Measurements from ENCODE around the gene PSD. TPM values are rescaled to one million over a fixed set of nuclear protein-coding genes. Genes with fewer than 3 reads are reported as not detected.

The PSD gene
- total and polyA plus RNA-seq, 9 of the 15 experiments (the other 6 are each of a cell fraction or from before 2014, with no cell fraction given): 0.11 to 1.7 (median 0.54) TPM; not detected in 2

DNA sequence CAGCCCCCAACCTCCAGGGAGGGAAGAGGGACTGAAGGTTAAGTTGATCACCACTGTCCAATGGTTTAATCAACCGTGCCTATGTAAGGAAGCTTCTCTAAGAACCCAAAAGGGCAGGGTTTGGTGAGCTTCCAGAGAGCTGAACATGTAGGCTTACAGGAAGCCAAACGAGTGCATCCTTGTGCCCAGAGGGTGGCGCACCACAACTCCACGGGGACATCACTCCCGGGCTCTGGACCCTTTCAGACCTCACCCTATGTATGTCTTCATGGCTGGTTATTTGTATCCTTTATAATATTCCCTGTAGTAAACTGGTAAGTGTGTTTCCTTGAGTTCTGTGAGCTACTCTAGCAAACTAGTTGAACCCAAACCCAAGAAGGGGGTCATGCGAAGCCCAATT, 34.5 kb downstream of the PSD start:
- no peak overlapping the region for H3K9ac ChIP-seq (ENCODE audit: insufficient read depth in 1 of 2, low read depth in 2 of 2, low read length in 2 of 2)
- no peaks in the 10 kb centered on the region for H3K9me3 ChIP-seq (replicated peaks; ENCODE audit: control insufficient read depth, insufficient read depth, low read depth, low read length)
- no peaks in the 10 kb centered on the region for H3K9me1 ChIP-seq (ENCODE audit: control insufficient read depth, insufficient read depth, low read length)
- FAIRE-seq (peak; percentile 62), ATAC-seq (peak; percentile 95), DNase-seq (ENCODE audit: extremely low read depth in 1 of 4, low spot score in 3 of 4) (peak; percentile 22 to 51 (median 36))
- ChIA-PET POLR2A (interaction anchor here (0.6 to 1.3 kb wide), 3 partner anchors 9 to 1217 kb away, joined by 3 to 6 read pairs (median 5); no protein-coding TSS in a partner anchor), CTCF (ENCODE audit: low intra/inter-chr PET ratio) (no interaction called here)
- no peaks in the 10 kb centered on the region for H3K79me2 ChIP-seq (ENCODE audit: control insufficient read depth, insufficient read depth, low read length)
- TF ChIP-seq SP2 (IDR thresholded peaks at IDR 0.05; ENCODE audit: extremely low read depth, low read depth, low read length, poor library complexity, severe bottlenecking) (no peak), RAD21 (CRISPR knock-in tag; conservative IDR thresholded peaks at IDR 0.05 in 1 of 2, IDR thresholded peaks at IDR 0.05 in 1 of 2) (peak in 1 of 2 experiments; percentile 48; a peak in 2 of 4 replicates), ZC3H11A (IDR thresholded peaks at IDR 0.05; ENCODE audit: low read depth, low read length) (no peak)
- TF ChIP-seq, protein P1, sequence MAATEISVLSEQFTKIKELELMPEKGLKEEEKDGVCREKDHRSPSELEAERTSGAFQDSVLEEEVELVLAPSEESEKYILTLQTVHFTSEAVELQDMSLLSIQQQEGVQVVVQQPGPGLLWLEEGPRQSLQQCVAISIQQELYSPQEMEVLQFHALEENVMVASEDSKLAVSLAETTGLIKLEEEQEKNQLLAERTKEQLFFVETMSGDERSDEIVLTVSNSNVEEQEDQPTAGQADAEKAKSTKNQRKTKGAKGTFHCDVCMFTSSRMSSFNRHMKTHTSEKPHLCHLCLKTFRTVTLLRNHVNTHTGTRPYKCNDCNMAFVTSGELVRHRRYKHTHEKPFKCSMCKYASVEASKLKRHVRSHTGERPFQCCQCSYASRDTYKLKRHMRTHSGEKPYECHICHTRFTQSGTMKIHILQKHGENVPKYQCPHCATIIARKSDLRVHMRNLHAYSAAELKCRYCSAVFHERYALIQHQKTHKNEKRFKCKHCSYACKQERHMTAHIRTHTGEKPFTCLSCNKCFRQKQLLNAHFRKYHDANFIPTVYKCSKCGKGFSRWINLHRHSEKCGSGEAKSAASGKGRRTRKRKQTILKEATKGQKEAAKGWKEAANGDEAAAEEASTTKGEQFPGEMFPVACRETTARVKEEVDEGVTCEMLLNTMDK (IDR thresholded peaks at IDR 0.05; ENCODE audit: borderline replicate concordance, insufficient read depth, low read depth, low read length, poor library complexity, severe bottlenecking): peak; percentile 79
- TF ChIP-seq, protein P2, sequence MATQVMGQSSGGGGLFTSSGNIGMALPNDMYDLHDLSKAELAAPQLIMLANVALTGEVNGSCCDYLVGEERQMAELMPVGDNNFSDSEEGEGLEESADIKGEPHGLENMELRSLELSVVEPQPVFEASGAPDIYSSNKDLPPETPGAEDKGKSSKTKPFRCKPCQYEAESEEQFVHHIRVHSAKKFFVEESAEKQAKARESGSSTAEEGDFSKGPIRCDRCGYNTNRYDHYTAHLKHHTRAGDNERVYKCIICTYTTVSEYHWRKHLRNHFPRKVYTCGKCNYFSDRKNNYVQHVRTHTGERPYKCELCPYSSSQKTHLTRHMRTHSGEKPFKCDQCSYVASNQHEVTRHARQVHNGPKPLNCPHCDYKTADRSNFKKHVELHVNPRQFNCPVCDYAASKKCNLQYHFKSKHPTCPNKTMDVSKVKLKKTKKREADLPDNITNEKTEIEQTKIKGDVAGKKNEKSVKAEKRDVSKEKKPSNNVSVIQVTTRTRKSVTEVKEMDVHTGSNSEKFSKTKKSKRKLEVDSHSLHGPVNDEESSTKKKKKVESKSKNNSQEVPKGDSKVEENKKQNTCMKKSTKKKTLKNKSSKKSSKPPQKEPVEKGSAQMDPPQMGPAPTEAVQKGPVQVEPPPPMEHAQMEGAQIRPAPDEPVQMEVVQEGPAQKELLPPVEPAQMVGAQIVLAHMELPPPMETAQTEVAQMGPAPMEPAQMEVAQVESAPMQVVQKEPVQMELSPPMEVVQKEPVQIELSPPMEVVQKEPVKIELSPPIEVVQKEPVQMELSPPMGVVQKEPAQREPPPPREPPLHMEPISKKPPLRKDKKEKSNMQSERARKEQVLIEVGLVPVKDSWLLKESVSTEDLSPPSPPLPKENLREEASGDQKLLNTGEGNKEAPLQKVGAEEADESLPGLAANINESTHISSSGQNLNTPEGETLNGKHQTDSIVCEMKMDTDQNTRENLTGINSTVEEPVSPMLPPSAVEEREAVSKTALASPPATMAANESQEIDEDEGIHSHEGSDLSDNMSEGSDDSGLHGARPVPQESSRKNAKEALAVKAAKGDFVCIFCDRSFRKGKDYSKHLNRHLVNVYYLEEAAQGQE (IDR thresholded peaks at IDR 0.05; ENCODE audit: borderline replicate concordance): peak; percentile 33; the same call in 1 of the 2 replicates
- TF ChIP-seq, protein P2 (CRISPR knock-in tag; IDR thresholded peaks at IDR 0.05; ENCODE audit: low read depth): no peak
- TF ChIP-seq, protein P3, sequence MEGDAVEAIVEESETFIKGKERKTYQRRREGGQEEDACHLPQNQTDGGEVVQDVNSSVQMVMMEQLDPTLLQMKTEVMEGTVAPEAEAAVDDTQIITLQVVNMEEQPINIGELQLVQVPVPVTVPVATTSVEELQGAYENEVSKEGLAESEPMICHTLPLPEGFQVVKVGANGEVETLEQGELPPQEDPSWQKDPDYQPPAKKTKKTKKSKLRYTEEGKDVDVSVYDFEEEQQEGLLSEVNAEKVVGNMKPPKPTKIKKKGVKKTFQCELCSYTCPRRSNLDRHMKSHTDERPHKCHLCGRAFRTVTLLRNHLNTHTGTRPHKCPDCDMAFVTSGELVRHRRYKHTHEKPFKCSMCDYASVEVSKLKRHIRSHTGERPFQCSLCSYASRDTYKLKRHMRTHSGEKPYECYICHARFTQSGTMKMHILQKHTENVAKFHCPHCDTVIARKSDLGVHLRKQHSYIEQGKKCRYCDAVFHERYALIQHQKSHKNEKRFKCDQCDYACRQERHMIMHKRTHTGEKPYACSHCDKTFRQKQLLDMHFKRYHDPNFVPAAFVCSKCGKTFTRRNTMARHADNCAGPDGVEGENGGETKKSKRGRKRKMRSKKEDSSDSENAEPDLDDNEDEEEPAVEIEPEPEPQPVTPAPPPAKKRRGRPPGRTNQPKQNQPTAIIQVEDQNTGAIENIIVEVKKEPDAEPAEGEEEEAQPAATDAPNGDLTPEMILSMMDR (IDR thresholded peaks at IDR 0.05 in 2 of 3, conservative IDR thresholded peaks at IDR 0.05 in 1 of 3; ENCODE audit: insufficient read depth in 2 of 3, low read depth in 1 of 3, low read length in 3 of 3): peak; percentile 51 to 56 (median 53)
- no peak overlapping the region for H3K27ac ChIP-seq (ENCODE audit: extremely low read depth, low read depth, low read length)
- no peaks in the 10 kb centered on the region for H3K27me3 ChIP-seq (ENCODE audit: control insufficient read depth in 2 of 2, insufficient read depth in 2 of 2, low read length in 2 of 2)
- H3K36me3 ChIP-seq (ENCODE audit: control insufficient read depth, insufficient read depth, low read length): peaks cover 28% of the 10 kb centered on the region; the same call in 2 of the 3 replicates
- H3K4me1 ChIP-seq (replicated peaks in 1 of 2; ENCODE audit: control insufficient read depth in 2 of 2, insufficient read depth in 2 of 2, low read length in 2 of 2): peaks cover 0 to 3% of the 10 kb centered on the region in 2 experiments; a peak in 2 of 5 replicates
- no peak overlapping the region for H2AFZ ChIP-seq (ENCODE audit: low read depth, low read length)
- in situ Hi-C loops (cut with MboI) (loop anchor here (25.0 kb wide), 1 partner anchor 203 kb away; no protein-coding TSS in a partner anchor), intact Hi-C loops (cut with micrococcal nuclease) (no loop called here)
- H3K4me3 ChIP-seq: no peak overlapping the region
- WGBS (ENCODE audit: insufficient coverage, low coverage, missing lambda C conversion rate): 26% methylated on average over 6 of the region's 6 CpGs
- no peaks in the 10 kb centered on the region for H4K20me1 ChIP-seq (replicated peaks; ENCODE audit: control insufficient read depth, insufficient read depth, low read length)
- BruUV-seq (replicated peaks): no TSS peak
- H3K4me2 ChIP-seq (ENCODE audit: insufficient read depth, low read length): no peak overlapping the region
